Umbilical cord (tissue), 2 donors: ENCODE measurements around the gene PAFAH1B1. TPM values are rescaled to one million over a fixed set of nuclear protein-coding genes. Genes with fewer than 3 reads are reported as not detected.
"Not testable (repeated sequence)": the region's sequence is repeated elsewhere in the genome, so short reads cannot be mapped to it uniquely, and the experiment has no call there.

ENCODE experiments used
- DNase-seq: peaks from one replicate; pipeline ENCODE4 v3.0.0-alpha.2; 2015; ENCODE audit warnings: low spot score
- total RNA-seq: library from RNA; depleted of rRNA; stranded (reverse); fragments of >200 nt; gene quantifications from one replicate; pipeline ENCODE4 v1.2.3, GENCODE V29; 2014; ENCODE audit warnings: low replicate concordance; ENCODE audit not compliant: insufficient read depth

The PAFAH1B1 gene
- total RNA-seq, 1 donor from 2014 or later, result 190 TPM

DNA sequence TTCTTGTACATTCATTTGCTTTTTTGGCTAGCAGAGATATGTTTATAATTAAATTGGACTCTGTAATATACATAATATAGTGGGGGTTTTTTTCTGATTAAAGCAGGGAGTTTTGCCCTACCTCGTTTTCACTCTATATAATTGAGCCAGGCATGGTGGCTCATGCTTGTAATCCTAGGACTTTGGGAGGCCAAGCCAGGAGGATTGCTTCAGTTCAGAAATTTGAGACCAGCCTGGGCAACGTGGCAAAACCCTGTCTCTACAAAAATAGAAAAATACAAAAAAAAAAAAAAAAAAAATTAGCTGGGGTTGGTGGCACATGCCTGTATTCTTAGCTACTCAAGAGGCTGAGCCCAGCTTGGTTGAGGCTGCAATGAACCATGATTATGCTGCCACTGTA, 42.2 kb downstream of the PAFAH1B1 start:
- DNase-seq, result no peak

DNA sequence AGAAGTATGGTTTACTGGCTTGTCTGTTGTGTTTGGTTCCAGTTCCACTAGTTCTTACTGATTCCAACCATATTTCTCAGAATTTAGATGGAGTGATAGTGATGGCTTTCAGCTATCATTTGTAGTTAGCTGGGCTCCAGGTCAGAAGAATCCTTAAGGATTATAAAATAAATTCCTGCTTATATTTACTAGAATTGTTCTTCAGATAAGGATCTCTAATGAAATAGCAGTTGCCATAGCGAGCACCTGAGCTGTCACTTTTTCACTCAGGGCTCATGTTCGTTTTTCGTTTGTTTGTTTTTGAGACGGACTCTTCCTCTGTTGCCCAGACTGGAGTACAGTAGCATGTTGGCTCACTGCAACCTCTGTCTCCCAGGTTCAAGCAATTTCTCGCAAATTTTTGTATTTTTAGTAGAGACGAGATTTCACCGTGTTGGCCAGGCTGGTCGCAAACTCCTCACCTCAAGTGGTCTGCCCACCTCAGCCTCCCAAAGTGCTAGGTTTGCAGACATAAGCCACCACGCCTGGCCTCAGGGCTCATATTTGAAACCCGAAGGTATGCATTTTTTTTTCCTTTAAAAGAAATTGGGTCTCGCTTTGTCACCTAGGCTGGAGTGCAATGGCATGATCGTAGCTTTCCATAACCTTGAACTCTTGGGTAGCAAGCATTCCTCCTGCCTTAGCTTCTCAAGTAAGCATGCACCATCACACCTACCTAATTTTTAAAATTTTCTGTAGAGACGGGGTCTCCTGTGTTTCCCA, 42.9 kb downstream of the PAFAH1B1 start:
- no peak for DNase-seq

DNA sequence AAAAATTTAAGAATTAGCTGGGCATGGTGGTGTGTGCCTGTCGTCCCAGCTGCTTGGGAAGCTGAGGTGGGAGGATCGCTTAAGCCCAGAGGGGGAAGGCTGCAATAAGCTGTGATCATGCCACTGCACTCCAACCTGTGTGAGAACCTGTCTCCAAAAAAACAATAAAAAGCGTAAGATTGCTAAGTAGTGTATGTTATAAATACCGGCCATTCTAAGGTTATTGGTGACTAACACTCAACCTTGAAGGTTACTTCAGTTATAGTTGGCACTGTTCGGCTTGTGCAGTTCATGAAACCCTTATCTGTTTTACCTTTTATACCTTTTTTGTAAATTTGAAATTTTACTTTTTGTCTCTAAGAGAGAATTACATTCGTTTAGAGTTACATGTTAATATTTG, 44.0 kb downstream of the PAFAH1B1 start:
- no peak for DNase-seq

DNA sequence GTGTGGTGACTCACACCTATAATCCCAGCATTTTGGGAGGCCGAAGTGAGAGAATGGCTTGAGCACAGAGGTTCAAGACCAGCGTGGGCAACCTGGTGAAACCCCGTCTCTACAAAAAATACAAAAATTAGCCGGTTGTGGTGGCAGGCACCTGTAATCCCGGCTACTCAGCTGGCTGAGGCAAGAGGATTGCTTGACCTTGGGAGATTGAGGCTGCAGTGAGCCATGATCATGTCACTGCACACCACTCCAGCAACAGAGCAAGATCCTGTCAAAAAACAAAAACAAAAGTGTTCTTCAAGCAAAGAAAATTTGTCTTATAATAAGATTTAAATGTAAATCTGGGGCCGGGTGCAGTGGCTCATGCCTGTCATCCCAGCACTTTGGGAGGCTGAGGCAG, 51.5 kb downstream of the PAFAH1B1 start:
- no peak for DNase-seq

DNA sequence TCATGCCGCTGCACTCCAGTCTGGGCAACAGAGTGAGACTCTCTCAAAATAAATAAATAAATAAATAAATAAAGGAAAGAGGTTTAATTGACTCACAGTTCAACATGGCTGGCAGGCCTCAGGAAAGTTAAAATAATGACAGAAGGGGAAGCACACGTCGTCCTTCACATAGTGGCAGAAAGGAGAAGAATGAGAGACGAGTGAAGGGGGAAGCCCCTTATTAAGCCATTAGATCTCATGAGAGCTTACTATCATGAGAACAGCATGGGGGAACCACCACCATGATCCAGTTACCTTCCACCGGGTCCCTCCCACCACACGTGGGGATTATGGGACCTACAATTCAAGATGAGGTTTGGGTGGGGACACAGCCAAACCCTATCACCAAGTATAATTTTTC, 54.5 kb downstream of the PAFAH1B1 start:
- DNase-seq, result no peak

DNA sequence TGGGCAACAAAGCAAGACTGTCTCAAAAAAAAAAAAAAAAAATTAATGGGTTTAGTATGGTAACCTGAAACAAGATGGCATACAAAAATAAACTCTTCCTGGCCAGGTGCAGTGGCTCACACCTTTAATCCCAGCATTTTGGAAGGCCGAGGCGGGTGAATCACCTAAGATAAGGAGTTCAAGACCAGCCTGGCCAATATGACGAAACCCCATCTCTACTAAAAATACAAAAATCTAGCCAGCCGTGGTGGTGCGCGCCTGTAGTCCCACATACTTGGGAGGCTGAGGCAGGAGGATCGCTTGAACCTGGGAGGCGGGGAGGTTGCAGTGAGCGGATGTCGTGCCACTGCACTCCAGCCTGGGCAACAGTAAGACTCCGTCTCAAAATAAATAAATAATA, 55.7 kb downstream of the PAFAH1B1 start:
- DNase-seq, result no peak

DNA sequence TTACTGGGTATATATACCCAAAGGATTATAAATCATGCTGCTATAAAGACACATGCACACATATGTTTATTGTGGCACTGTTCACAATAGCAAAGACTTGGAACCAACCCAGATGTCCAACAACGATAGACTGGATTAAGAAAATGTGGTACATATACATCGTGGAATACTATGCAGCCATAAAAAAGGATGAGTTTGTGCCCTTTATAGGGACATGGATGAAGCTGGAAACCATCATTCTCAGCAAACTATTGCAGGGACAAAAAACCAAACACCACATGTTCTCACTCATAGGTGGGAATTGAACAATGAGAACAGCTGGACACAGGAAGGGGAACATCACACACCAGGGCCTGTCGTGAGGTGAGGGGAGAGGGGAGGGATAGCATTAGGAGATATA, 59.5 kb downstream of the PAFAH1B1 start:
- DNase-seq, result not testable (repeated sequence)

DNA sequence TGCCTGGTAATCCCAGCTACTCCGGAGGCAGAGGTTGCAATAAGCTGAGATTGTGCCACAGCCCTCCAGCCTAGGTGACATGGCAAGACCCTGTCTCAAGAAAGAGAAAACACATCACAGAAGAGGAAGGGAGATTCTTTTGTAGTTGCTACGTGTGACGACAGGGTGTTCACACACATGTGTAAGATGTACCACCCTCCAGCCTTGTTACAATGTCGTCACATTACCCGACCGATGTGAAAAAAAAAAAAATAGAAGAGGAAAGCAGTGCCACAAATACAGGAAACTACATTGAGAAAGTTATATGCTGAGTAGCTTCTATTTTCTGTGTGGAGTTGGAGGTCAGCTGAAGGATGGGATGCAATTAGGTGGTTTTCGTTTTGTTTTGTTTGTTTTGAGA, 62.1 kb downstream of the PAFAH1B1 start:
- no peak for DNase-seq

DNA sequence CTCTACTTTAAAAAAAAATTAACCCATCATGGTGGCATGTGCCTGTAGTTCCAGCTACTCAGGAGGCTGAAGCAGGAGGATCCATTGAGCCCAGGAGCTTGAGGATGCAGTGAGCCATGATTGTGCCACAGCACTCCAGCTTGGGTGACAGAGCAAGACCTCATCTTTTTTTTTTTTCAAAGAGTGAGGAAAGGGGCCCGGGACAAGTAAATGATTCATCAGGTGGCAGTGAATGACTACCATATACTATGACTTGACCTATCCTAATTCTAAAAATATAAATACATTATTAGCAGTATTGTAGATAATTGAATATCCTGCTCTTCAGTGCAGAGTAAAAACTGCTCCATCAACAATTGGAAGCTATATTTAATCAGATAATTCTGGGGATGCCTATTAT, 62.8 kb downstream of the PAFAH1B1 start:
- DNase-seq, result no peak

DNA sequence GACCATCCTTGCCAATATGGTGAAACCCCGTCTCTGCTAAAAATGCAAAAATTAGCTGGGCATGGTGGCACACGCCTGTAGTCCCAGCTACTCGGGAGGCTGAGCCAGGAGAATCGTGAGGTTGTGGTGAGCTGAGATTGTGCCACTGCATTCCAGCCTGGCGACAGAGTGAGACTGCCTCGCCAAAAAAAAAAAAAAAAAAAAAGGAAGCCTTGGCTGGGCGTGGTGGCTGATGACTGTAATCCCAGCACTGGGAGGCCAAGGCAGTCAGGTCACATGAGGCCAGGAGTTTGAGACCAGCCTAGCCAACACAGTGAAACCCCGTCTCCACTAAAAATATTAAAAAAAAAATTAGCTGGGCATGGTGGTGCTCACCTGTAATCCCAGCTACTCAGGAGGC, 65.9 kb downstream of the PAFAH1B1 start:
- not testable (repeated sequence) for DNase-seq

DNA sequence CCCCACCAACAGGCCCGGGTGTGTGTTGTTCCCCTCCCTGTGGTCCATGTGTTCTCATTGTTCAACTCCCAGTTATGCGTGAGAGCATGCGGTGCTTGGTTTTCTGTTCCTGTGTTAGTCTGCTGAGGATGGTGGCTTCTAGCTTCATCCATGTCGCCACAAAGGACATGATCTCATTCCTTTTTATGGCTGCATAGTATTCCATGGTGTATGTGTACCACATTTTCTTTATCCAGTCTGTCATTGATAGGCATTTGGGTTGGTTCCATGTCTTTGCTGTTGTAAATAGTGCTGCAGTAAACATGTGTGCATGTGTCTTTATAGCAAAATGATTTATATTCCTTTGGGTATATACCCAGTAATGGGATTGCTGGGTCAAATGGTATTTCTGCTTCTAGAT, 67.0 kb downstream of the PAFAH1B1 start:
- not testable (repeated sequence) for DNase-seq

DNA sequence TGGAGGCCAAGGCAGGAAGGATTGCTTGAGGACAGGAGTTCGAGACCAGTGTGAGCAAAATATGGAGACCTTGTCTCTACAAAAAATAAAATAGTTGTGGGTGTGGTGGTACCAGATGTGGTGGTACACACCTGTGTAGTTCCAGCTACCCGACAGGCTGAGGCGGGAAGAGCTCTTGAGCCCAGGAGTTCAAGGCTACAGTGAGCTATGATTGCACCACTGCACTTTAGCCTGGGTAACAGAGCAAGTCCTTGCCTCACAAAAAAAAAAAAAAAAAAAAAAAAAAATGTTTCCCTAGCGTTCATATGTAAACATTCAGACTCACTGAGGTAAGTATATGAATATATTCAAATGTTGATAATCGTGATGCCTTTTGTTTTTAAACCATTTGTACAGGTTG, 78.6 kb downstream of the PAFAH1B1 start:
- no peak for DNase-seq

DNA sequence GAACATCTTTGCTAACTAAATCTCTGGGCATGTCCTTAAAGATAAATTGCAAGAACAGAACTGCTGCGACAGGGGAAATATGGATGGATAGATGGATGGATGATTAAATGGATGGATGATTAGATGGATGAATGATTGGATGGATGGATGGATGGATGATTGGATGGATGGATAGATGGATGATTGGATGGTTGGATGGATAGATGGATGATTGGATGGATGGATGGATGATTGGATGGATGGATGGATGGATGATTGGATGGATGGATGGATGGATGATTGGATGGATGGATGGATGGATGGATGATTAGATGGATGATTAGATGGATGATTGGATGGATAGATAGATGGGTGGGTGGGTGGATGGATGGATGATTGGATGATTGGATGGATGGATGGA, 85.8 kb downstream of the PAFAH1B1 start:
- DNase-seq, result not testable (repeated sequence)

DNA sequence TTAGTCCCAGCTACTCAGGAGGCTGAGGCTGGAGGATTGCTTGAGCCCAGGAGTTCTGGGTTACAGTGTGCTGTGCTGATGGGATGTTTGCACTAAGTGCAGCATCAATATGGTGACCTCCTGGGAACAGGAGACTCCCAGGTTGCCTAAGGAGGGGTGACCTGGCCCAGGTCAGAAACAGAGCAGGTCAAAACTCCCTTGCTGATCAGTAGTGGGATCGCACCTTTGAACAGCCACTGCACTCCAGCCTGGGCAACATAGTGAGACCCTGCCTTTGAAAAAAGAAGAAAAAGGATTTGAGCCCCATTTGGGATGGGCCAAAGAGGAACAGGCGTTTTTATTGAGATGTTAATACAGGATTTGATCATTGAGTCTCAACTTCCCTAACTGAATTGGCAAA, 87.5 kb downstream of the PAFAH1B1 start:
- no peak for DNase-seq

DNA sequence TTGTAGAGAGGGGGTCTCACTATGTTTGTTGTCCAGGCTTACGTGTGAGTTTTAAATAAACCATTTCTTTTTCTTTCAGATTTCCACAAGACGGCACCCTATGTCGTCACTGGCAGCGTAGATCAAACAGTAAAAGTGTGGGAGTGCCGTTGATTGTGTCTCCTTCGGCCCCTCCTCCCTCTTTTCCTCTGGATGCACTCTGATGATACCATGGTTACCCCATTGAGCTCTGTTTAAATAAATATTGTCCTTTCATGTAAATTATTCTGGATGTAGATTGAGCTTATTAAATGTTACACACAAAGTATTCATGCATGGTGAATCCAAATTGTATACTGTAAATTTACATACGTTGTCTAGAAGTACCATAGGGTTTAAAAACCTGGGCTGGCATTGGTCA, 88.2 kb downstream of the PAFAH1B1 start:
- DNase-seq, result no peak

DNA sequence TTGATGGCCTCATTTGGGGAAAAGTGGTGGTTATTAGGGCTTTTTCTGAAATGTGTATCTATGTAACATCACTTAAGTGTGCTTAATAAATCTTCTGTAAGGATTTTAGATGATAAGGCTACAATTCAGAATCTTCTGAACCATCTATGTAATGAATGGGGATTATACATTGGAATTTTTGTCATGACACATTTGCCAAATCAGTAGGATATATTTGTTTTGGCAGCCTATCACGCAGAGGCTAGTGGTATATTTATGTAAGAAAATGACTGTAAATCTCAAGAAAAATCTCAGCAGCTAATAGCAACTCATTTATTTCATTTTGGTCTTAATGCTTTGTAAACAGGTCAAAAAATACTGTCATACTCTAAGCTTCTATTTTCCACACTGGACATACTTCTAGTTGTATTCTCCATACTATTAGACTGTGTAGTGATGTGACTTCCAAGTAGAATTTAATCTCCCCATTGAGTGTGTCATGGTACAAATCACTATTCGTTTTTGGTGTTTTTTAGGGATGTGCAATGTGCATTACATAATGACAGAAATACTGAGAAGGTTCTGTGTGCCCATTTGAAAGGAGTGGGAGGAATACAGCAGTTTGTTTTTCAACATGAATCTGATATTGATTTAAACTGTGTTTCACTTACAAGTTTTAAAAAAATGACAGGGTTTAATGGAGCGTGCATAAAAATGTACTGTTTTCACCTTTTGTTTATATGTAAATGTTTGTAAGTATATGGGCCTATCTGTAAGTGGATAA, 88.9 kb downstream of the PAFAH1B1 start:
- no peak for DNase-seq

DNA sequence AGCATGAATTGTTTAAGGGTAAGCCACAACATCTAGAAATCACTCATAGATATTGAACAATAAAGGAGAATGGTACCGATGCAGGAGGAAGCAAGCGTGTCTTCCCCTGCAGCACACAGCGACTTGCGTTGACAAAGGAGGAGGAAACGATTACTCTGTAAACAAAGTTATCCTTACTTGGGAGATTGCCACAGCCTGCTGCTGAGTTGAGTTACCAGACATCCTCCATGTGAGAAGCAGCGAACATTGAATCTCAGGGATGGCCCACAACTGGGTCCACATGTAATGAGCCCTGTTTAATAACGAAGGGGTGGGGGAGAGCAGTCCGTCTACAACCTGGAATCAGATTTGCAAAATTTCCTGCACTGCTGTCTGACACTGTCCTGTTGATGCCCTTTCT, 90.5 kb downstream of the PAFAH1B1 start:
- no peak for DNase-seq

DNA sequence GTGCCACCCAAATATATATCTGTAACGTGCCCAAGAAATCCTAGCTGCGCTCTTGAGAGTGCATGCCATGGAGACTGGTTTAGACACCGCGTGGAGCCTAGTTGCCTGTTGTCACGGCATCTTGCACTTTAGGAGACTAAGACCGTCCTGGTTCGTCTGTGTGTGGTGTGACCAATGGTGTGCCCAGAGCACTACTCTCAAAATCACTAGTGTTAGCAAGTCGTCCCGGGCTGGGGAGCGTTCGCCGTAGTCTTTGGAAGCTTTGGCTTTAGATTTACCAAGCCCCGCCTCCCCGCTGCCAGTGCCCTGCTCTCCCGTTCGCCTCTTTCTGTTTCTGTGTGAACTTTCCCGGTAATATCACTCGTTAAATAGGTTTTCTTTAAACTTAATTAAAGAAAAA, 91.1 kb downstream of the PAFAH1B1 start:
- DNase-seq, result no peak

DNA sequence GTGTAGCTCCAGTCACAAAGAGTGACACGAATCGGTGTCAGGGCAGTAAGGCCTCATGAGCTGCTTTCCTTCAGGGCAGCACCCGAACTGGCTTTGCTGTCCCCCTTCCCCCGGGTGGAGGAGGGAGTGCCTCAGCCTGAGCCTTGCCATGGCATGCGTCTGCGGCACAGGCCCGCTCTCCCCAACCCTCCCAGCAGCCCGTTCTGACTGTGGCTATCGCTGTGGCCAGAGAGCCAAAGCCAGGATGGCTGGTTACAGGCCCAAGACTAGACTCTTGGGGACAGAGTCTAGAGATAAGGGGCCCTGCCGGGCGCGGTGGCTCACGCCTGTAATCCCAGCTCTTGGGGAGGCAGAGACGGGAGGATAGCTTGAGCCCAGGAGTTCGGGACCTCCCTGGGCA, 92.2 kb downstream of the PAFAH1B1 start:
- no peak for DNase-seq

DNA sequence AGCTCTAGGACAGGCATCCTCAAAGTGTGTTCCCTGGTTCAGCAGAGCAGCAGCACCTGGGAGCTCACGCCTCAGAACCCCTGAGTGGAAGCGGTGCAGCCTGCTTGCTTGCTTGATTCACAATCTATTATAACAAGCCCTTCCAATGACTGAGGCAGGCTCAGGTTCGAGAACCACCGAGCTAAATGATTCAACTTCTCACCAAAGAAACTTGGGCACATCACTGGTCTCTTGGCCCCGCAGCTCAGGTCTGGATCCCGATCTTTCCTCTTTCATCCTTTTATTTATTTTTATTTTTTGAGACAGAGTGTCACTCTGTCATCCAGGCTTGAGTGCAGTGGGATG, 93.6 kb downstream of the PAFAH1B1 start:
- no peak for DNase-seq

DNA sequence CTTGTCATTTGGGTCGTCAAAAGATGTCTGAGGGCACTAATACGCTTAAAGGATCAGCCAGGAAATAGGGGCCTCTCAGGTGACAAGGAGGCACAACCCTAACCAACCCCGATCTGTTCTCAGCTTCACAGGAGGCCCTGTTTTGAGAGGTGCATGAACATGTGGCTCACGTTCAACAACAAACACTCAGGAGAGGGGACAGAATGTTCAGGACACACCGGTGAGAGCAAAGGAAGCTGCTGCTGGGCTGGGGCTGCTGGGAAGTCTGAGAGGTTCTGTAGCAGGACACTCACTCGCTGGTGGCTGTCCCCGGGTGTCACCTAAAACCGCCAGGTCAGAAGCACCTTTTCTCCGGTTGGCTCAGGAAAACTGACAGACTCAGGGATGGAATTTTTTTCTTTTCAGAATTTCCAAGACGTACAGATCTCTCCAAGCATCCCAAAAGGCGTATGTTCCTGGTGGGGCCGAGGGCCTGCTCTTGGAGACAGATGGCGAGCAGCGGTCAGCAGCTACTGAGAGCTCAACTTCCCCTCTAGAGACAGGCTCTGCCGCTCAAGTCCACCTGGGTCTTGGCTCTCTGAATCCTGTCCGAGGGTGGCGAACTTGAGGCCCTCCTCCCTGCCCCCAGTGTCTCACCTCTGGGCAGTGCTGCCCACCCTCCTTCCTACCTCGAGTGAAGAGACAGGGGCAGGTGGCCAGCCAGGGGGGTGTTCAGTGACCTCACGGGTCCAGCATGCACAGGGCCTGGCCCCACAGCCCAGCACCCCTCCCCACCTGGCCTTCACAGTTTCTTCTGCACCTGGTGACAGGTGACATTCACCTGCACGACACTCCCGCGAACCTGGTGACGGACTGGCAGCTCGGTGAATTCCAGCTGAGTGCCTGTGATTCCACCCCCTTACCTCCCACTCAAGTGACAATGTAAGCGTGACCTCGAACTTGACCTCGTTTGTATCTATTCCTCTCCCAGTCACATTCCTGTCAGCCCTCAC, 95.2 kb downstream of the PAFAH1B1 start:
- DNase-seq, result no peak
